GM21381 (cell line): Measurements from ENCODE around the gene SLC17A2.

Experiments used
- ATAC-seq: cut with Tn5 transposase; IDR thresholded peaks from one replicate; pipeline ENCODE4 v1.9.1; 2021; ENCODE audit warnings: mild to moderate bottlenecking, moderate library complexity; ENCODE audit not compliant: unreplicated experiment

Gene SLC17A2, protein sequence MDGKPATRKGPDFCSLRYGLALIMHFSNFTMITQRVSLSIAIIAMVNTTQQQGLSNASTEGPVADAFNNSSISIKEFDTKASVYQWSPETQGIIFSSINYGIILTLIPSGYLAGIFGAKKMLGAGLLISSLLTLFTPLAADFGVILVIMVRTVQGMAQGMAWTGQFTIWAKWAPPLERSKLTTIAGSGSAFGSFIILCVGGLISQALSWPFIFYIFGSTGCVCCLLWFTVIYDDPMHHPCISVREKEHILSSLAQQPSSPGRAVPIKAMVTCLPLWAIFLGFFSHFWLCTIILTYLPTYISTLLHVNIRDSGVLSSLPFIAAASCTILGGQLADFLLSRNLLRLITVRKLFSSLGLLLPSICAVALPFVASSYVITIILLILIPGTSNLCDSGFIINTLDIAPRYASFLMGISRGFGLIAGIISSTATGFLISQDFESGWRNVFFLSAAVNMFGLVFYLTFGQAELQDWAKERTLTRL

DNA sequence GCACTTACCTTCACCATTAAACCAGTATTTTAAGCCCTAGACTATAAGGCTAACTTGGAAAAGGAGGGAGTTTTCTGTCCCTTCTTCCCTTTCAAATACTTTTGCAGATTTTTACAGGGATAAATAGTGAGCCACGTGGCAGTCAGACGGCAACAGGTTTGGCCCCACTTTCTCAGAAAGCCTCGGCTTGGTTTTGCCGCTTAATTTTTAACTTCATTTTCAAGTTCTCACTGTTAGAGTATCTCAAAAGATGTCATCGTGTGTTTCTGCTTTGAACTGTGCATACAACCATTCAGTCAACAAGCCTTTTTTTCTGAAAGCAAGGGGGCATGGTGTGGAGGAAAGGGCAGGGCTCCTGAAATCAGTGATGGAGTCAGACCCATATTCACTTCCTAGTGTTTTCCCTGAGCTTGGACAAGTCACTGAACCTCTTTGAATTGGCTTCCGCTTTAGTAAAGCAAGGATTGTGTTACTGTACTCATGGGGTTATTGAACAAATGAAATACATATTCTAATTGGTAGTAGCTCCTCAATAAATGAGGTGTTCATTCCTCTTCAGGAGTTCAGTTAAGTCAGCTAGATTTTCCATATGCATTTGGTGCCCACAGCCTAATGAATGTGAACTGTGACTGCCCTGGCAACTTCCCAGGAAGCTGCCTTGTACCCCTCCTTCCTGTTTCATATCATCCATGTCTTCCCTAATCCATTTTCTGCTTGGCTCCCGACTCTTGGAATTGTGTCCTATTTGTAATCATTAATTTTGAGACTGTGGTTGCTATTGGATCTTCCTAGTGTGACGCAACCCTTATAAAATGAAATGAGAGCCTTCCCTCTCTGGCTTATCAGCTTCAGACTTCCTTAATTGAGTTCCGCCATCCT, at the start of gene SLC17A2:
Gene SLC17A2, minus strand, starts transcription at position 160 of the 879 bp plus-strand sequence. CDS start 4,895 bp downstream, outside the sequence.
- ATAC-seq: no peak

DNA sequence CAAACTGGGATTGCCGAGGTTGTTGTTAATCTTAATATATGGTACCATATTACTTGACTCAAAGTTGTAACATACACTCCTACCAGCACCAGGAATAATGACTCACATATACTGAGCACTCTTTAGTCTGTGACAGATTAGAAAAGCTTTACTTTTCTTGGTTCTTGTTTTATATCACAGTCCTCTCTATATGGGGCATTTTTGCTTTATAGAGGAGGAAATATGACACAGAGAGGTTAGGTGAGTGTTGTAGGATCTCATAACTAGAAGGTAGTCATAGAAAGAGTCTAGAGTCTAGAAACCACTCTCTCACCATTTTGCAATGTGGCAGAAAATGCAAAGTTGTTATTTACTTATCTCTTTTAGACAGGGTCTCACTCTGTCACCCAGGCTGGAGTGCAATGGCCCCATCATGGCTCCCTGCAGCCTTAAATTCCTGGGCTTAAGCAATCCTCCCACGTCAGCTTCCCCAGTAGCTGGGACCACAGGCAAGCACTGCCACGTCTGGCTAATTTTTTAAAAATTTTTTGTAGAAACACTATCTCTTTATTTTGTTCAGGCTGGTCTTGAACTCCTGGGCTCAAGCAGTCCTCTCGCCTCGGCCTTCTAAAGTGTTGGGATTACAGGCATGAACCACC, 45.6 kb upstream of the SLC17A2 start:
- no peak for ATAC-seq

DNA sequence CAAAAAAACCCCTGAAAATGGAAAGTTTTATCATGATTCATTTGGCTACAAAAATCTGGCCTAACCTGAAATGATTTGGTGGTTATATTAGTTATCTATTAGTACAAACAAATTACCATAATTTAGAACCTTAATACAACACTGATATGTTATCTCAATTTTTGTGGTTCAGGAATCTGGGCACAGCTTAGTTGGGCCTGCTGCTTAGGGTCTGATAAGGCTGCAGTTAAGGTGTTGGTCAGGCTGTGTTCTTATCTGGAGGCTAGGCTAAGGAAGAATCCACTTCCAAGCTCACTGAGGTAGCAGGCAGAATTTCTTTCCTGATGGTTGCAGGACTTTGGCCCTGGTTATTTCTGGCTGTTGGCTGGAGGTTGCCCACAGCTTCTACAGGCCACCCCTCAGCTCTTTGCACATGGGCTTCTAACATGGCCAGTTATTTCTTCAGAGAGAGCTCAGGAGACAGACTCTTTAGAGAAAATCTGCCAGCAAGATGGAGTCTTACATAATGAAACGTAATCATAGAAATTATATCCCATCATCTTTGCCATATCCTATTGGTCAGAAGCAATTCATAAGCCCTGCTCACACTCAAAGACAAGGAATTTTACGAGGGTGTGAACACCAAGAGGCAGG, 43.5 kb upstream of the SLC17A2 start:
- no peak for ATAC-seq

DNA sequence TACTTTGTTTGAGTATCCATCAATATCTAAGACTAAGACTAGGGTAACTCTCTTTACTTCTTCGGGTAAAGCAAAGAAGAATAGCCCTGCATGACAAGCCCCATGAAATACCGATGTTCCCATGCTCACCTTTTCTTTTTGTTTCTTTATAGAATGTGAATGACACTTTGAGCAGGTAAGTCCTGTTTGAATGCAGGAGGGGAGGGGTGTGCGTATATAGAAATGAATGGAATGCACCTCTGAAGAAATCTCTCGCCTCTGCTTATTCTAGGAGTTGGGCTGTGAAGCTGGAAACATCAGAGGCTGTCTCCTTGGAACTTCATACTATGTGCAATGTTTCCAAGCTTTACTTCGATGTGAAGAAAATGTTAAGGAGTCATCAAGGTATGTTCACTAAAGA, 42.4 kb upstream of the SLC17A2 start:
- ATAC-seq: no peak

DNA sequence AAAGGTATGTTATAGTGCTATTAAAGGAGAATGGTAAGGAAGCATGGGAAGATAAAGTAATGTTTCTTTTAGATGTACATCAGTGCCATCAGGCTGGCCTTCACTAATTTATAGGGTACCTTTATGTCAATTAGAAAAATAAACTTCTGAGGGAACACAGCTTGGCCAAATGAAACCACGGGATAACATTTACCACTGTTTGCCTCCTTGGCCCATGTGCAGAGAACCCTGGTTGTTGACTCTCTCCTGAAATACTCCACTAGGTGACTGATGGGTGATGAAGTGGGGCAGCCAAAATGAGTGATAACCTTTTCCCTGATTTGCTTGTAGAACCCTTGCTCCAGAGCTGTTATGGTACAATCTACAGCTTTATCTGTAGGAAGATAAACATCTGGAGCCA, 41.6 kb upstream of the SLC17A2 start:
- no peak for ATAC-seq

DNA sequence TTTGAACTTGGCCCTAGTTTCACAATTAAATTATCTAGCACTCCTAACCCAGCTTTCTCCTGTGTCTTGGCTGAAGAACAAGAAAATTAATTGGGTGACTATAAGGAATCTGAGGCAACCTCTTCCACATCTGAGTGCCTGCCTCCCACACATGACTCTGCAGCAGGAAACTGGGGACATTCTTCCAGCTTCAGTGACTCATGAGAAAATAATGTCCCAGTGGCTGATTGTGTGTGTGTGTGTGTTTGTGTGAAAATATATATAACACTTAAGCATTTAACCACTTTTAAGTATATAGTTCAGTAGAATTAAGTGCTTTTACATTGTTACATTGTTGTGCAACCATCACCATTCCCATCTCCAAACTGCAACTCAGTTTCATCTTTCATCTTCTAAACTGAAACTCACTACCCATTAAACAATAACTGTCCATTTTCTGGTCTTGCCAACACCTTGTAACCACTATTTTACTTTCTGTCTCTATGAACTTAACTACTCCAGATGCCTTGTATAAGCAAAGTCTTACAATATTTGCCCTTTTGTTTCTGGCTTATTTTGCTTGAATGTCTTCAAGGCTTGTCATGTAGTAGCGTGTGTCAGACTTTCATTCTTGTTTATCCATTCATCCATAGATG, 40.8 kb upstream of the SLC17A2 start:
- no peak for ATAC-seq

DNA sequence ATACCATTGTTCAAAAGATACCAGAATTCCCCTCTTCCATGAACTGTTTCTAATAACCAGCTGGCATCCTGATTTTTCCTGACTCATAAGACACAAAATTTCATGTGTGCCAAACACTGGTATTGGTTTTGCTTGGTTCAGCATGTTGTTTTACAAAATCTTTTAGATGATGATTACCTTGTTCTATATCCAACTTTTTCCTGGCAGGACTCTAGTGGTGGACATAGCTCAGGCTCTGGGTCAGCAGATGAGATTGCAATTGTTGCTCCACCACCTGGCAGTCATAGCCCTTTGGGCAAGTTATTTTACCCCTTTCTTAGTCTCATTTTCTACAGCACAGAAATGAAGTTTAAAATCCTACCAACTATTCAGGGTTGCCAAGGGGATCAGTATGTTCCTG, 38.3 kb upstream of the SLC17A2 start:
- no peak for ATAC-seq

DNA sequence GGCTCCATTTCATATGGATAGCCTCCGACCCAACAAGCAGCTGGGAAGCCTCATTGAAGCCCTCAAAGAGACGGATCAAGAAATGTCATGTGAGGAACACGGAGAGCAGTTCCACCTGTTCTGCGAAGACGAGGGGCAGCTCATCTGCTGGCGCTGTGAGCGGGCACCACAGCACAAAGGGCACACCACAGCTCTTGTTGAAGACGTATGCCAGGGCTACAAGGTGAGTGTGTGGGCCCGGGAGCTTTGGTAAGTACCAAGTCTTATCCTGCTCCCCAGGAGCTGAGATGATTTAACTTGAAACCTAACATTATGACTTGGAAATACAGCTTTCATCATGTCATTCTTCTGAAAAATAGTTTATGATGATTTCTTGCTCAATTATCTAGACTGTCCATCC, 36.2 kb upstream of the SLC17A2 start:
- ATAC-seq: no peak

DNA sequence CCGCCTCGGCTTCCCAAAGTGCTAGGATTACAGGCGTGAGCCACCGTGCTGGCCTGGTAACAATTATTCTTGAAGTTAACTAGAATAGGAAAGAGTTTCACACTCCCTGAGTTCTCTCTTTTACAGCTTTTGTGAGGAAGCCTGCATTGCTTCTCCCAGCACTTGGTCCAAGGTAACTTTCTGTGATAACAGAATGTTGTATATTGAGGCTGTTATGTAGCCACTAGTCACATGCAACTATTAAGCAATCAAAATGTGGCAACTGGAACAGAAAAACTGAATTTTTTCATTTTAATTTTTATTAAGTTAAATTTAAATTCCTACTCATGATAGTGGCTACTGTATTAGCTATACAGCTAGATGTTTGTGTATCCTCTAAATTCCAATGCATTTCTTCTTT, 34.6 kb upstream of the SLC17A2 start:
- ATAC-seq: no peak

DNA sequence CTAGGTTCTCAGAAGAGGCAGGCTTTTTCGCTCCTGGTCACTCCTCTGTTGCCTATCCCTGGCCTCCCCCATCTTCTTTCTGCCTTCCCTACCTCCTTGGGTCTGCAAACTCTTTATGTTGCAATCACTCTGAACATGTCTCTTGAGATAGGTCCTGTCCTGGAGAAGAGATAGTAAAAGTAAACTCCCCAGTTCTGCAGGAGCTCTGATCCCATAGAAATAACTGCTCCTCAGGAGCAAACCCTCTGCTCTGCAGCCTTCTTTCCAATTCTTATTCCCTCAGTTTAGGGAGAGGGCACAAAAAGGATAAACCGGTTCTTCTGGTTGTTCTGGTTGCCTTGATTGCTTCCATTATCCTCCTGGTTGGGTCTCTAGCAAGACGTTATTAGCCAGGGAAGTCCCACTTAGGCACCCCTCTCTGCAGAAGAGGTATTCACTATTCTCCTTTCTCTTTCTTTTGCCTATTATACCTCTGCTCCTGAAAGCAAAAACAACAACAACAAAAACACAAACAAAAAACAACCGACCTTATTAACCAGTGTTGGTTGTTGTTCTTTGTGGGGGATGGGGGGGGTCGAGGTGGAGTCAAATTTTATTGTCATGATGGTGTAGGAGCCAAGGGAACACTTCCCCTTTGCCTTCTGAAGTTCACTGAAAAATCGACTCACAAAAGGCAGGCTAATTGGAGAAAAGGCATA, 33.1 kb upstream of the SLC17A2 start:
- no peak for ATAC-seq

DNA sequence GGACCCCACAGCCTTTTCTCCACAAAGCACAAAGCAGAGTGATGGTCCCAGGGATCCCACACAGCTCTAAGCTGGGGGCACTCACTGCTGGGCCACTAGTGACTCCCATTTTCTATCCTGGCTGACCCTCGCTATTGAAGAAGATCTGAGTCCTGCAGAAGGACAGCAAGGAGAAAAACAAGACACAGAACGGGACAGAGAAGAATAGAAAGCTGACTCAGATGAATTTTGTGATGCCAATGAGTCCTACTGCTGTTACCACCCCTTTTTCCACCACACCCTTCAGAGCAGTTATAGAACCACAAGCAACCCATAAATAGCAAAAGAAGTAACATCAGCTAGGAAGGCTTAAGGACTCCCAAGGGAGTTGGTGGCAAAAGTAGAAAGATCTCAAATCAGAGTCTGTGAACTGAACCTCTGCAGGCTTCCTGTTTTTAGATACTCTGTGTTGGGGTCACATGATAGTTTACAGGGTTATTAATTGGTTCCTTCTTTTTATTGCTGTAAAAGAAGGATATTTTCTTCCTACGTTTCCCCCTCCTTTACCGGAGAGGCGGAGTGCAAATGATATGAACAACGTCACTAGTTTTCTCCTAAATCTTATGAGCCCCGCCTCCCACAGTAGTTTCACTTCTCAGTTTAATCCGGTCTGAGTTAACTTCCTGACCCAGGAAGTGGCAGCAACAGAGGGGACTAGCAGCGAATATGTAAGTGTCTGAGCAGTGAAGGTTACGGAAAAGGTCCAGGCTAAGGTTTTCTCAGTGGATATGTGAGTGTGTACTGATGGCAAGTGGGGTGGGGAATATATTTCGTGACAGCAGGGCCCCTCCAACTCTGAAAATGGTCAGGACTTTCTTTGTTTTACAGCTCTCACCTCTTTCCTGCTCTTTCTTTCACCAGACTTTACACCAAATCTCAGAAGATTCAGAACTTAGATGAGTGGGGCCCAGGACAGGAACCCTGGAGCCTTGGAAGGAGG, 31.9 kb upstream of the SLC17A2 start, which contains the start of gene TRIM38:
Gene TRIM38, plus strand, starts transcription at position 654 of the 979 bp plus-strand sequence. CDS start 3,721 bp downstream, outside the sequence.
- ATAC-seq: peak; percentile 77

DNA sequence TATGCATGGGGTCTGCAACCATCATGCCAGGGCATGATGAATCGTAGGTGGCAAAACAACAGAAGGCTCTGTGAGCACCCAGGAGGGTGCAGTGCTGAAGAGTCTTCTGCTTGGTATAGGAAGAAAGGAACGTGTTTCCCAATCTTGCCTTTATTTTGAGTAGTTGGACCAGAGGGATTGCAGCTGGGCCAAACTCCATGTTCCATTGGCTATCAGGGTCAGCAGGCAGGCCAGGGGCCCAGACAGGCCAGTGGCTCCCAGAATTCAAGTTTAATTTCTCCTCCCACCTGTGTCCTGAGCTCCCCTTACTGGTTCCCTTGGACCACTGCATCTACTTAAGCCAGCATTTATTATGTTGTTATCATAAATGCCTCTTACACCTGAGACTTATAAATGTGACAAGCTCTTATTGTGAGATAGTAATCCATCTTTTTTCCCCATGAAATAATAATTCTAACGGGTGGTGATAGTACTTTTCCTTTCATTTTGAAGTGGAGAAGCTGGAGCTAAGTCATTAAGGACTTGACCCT, 31.2 kb upstream of the SLC17A2 start:
- no peak for ATAC-seq

DNA sequence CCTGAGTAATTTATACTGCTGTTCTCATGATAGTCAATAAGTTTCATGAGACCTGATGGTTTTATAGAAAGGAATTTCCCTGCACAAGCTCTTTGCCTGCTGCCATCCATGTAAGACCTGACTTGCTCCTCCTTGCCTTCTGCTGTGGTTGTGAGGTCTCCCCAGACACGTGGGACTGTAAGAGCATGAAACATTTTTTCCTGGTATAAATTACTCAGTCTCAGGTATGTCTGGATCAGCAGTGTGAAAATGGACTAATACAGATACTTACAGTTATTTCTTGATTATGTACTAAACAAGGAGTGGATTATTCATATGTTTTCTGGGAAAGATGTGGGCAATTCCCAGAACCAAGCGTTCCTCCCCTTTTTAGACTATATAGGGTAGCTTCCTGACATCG, 30.2 kb upstream of the SLC17A2 start:
- no peak for ATAC-seq

DNA sequence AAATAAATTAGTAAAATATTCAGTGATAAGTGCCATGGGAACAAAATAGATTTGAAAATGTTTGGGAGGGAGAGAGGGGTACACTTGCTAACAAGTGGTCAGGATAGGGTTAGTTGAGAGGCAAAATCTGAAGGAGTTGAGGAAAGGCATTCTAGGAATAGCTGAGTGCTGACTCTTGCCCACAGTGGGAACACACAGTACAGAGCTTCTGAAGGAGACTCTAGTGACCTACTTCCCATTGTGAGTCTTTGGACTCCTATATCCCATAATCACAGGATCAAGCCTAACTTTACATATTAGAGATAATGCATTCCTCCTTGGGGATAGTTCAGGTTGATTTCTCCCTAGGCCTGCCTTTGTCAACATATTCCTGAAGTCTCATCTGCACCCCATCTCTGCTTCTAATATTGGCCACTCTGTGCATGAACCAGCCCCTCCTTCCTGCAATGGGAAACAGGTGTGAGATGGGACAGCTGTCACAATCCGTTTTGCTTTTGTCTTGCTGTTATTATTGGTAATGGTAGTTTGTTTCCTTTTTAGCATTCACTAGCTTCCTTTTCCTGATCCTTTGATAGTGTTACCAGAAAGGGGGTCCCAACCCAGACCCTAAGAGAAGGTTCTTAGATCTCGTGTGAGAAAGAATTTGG, 29.5 kb upstream of the SLC17A2 start:
- ATAC-seq: no peak

DNA sequence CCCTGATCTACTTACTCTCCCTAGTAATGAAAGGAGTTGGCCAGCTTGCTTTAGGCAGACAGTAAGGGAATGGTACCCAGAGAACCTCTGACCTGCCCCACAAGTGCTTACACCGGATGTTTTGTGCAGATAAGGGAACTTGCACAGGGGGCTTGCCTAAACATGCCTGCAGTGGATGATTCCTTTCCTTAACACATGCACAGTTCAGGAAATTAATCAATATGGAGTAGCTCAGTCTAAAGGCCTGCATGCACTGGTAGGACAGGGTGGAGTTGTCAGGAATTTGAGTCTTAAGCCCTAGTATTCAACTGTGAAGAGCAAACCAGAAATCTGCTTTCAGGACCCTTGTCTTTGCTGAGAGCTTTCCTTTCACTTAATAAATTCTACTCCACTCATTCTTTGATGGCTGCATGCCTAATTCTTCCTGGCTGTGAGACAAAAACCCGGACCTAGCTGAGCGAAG, 28.2 kb upstream of the SLC17A2 start:
- no peak for ATAC-seq

DNA sequence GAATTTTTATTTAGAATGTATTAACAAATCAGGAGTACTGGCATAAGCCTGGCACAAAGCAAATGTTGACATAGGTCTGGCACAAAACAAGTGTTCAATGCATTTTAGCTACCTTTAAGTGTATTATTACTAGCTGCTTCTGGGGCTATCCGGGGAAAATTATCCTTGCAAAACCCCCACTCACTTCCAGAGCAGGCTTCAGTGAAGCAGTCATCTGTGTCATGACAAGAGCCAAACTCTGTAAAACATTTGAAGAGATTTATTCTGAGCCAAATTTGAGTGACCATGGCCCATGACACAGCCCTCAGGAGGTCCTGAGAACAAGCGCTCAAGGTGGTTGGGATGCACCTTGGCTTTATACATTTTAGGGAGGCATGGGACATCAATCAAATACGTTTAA, 25.7 kb upstream of the SLC17A2 start:
- ATAC-seq: no peak

DNA sequence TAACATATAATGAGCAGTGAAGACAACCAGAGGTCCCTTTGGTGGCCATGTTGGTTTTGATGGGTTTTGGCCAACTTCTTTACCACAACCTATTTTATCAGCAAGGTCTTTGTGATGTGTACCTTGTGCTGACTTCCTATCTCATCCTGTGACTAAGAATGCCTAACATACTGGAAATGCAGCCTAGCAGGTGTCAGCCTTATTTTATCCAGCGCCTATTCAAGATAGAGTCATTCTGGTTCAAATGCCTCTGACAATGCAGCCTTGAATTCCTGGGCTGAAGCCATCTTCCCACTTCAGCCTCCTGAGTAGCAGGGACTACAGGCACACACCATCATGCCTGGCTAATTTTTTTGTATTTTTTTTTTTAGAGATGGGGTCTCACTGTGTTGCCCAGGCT, 24.3 kb upstream of the SLC17A2 start:
- ATAC-seq: no peak

DNA sequence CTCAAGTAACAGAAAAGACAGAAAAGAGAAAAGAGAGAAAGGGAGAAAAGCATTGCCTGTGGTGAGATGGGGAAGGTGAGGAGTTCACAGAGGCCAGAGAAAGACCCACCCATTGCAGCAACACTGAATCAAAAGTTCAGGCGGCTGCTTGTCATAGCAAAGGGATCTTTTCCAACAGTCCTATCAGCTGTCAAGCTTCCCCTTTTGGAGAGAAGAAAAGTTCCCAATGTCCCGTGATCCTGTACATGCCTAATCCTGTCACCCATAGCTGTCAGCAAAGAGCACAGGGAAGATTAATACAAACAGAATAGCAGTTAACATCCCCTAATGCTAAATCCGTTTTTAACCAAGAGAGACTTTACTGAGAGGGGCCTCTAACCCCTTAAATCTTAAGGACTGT, 23.2 kb upstream of the SLC17A2 start:
- no peak for ATAC-seq
